Loucy (cell line): ENCODE data around the gene LRRC56.

Experiments used
- EZH2phosphoT487 ChIP-seq: fragments of 200-600 bp; IDR thresholded peaks from 2 replicates; pipeline ENCODE4 v1.6.1; 2018; ENCODE audit warnings: antibody characterized with exemption, mild to moderate bottlenecking, moderate library complexity, borderline replicate concordance
- TF ChIP-seq, protein P1 (sequence below): fragments of 200-600 bp; sonication (generic); conservative IDR thresholded peaks from 2 replicates; pipeline ENCODE4 v1.5.1; 2014; ENCODE audit warnings: mild to moderate bottlenecking, antibody characterized with exemption, low read length

GRCh38 chr11:581752-582151 lies 44.4 kb downstream of the LRRC56 start:
- TF ChIP-seq, protein P1, sequence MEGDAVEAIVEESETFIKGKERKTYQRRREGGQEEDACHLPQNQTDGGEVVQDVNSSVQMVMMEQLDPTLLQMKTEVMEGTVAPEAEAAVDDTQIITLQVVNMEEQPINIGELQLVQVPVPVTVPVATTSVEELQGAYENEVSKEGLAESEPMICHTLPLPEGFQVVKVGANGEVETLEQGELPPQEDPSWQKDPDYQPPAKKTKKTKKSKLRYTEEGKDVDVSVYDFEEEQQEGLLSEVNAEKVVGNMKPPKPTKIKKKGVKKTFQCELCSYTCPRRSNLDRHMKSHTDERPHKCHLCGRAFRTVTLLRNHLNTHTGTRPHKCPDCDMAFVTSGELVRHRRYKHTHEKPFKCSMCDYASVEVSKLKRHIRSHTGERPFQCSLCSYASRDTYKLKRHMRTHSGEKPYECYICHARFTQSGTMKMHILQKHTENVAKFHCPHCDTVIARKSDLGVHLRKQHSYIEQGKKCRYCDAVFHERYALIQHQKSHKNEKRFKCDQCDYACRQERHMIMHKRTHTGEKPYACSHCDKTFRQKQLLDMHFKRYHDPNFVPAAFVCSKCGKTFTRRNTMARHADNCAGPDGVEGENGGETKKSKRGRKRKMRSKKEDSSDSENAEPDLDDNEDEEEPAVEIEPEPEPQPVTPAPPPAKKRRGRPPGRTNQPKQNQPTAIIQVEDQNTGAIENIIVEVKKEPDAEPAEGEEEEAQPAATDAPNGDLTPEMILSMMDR, result no peak
- no peak for TF ChIP-seq EZH2phosphoT487
